HG03060 (cell line): Measurements from ENCODE around the gene CAB39L.

ENCODE experiments used
- ATAC-seq: cut with Tn5 transposase; IDR thresholded peaks from one replicate; pipeline ENCODE4 v1.9.1; 2021; ENCODE audit warnings: low read depth, moderate number of reproducible peaks; ENCODE audit not compliant: unreplicated experiment

Gene CAB39L

DNA sequence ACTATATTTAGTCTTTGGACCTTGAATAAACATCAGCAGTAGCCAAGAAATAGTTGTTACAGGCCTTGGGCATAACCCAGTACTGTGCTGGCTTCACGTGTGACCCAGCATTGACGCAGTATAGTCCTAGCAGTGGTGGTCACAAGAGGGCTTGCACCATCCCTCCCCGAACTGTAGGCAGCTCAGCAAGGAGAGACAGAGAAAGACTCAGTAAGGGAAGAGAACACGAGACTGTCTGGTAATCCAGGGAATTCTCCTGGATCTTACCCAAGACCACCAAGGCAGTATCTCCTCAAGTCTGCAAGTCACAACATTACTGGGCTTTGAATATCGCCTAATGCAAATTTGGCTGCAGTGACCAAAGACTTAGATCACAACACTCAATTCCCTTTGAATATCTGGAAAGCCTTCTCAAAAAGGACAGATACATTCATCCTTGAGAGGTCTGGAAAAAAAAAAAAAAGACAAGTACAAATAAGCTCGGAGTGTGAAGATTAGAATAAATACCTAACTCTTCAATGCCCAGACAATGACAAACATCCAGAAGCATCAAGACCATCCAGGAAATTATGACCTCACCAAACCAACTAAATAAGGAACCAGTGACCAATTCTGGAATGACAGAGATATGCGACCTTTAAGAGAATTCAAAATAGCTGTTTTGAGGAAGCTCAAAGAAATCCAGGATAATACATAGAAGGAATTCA lies 39.7 kb downstream of the CAB39L start:
- ATAC-seq = no peak

DNA sequence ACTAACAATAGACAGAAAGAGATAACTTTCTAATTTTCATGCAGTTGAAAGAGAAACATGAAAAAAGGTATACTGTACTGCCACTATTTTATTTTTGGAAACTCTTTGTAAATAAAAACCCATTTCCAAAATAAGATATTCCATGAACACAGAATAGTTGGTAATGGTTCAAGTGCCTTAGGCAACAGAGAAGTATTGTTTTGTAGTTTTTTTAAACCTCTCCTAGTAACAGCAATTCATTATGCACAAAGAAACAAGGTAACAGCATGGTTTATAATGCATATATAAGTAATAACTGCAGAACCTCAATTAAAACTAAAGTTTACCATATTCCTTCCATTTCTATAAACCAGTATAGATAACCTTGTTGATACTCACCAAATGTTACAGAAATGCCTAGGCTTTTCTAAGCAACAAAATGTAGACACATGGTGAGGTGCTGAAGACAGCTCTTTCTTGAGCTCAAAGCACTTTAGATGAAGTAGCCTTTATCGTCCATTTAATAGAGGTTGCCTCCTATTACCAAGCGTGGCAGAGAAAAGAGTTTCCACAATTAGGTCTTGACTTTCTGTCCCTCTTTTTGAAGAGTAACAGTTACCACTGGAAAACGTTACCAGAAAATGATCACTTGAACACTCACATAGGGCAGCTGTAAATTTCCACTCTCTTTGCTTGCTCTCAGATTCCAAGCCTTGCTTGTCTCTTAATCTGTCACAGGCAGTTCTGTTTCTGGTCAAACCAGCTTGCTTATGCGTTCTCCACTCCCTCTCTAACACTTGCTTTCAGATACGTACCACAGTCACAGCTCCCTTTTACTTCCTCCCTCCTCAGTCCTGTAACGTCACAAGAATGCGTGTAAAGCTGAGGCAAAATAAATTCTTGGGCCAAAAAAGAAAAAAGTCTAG lies 42.9 kb downstream of the CAB39L start:
- ATAC-seq = no peak

DNA sequence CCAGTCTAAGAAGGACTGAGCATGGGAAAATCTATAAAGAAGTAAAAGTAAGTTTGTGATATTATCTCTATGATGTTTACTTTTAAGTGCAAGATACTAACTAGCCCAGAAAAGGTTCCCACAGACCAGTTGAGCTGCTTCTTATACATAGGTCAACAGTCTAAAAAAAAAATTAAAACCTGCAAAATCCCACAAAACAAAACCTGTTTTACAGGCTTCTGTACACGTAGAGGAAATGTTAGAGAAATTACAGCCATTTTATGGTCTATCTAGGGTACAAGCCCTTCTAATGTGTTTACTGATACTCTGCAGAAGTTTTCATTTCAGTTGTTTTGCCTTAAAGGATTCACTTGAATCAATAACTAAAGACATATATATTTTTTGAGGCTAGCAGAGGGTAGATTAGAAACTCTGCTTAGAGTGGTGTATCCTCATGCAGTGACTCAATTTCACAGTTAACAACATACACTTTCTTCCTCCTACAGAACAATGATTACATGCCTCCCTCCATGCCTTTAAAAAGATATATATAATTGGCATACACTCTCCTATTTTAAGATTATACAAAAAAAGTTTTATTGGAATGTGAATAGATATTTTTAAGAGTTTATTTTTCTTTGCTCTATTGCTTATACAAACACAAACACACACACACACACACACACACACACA lies 43.9 kb downstream of the CAB39L start:
- no peak for ATAC-seq

DNA sequence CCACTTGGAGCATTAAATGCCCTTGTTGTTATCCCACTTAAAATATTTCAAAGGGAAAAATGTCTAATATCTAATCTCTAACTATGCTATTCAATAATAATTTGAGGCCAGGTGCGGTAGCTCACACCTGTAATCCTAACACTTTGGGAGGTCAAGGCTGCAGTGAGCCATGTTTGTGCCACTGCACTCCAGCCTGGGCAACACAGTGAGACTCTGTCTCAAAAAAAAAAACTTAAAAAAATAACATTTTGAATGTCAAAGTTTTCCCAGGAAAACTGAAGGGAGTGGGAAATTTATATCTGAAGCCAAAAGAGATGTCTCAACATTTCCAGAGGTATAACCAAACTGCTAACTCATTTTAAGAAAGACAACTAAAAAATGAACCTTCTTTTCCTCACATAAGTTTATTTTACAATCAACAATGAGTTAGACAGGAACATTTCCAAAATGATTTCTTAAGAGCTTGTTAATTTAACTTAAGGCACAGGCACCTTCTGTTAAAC lies 47.9 kb downstream of the CAB39L start:
- no peak for ATAC-seq

DNA sequence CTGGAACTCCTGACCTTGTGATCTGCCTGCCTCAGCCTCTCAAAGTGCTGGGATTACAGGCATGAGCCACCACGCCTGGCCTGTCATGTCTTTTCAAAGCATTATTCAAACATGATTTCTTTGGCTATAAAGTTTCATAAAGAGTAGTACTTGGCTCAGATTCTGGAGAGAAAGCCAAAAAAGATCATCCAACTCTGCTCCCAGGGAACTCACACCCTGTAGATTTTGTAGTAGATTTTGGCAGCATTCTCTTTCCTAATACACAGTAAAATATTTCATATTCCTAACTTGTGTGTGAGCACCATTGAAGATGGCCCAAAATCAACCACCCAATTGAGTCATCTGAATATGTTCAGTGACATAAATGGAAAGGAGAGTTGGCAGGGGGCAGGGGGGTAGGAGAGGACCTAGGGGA lies 48.4 kb downstream of the CAB39L start:
- no peak for ATAC-seq

DNA sequence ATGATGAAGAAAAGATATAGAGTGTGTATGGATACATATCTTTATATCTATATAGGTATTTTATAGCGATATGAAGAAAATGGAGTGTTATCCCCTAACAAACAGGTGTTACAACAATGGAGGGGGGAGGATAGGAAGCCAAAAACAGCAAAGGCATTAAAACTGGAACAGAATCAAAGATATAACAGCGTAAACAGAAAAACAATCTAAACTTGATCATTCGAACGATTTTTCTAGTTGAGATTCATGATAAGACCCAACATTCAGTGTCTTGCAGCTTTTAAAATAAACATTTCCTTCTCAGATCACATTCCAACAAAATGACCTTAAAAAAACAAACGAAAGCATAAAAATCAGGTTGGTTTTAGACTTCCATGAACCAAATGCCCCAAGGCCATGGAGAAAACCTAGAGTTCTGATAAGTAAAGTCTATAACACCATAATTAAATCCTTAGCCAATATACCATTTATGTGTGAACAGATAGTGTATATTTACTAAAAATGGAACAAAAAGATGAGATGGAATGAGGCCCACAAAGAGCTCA lies 55.7 kb downstream of the CAB39L start:
- ATAC-seq = no peak

DNA sequence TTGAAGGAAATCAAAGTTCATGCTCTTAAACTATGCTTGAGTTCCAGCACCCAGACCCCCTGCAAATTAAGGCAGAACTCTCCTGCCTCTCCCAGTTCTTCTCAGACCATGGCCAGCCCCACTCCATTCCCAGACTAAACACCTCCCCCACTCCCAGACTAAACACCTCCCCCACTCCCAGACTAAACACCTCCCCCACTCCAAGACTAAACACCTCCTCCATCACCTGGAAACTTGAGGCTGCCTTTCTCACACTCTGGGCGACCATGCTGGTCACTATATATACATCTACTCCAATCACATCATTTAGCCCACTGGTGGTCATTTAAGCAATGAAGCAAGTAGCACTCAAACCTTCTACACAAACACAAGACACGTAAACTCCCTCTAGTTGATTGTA lies 57.2 kb downstream of the CAB39L start:
- ATAC-seq = no peak

DNA sequence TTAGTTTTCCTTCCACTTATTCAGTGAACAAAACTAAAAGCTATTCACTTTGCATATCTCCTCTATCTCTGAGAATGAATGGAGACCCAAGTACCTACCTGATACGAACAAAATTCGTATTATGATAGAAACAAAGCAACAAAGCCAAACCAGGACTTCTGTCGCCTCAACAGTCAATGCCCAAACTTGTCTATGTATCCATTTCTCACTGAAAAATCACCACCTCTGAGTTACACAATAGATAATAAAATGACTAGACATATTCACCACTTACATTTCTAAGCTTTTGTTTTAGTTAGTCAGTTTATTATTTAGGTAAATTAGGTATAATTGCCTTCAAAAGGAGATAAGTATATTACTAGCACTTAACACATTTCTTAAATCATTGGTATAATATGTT lies 67.7 kb downstream of the CAB39L start:
- ATAC-seq = no peak

DNA sequence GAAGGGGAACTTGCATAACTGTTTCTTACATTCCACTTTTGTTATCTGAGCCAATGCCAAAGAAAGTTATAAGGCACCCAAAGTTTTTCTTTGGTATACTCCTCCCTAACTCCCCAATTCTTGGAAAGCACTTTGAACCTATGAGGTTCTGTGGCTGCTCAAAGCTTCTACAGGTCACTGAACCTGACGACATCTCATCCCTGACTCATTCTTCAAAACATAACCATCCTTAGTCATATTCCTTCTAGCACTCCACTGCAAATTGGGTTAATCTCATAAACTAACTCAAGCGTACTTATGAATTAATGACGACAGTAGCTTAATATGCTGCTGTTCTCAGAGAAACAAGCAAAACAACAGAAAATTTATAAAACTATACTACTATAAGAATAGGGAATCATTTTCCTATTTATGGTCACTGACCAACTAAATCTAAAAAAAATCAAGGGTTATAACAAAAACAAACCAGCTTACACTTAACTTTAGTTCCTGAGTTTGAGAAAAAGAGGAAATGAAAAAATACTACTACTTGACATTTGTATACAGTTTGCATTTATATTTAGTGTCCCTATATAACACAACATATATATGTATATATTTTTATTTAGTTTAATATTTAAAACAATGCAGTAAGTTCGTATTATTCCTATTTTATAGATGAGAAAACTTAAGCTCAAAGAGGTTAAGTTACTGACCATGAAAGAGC lies 69.1 kb downstream of the CAB39L start:
- no peak for ATAC-seq

DNA sequence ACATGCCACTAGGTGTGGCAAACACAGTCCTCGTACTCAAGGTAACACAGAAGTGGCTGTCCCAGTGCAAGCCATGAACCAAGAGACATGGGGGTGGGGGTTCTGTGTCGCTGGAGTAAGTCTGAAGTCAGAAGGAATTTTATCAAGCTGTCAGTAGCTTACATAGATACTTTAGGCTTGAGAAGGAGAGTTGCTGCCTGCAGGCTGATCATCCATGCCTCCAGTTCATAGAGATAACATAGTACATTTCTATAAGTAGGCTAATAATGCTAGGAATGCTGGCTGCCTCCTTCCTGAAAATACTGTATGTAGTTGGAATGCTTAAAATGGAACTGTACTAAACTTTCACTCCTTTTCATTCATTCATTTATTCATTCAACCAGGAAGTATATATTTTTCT lies 70.1 kb downstream of the CAB39L start:
- no peak for ATAC-seq

DNA sequence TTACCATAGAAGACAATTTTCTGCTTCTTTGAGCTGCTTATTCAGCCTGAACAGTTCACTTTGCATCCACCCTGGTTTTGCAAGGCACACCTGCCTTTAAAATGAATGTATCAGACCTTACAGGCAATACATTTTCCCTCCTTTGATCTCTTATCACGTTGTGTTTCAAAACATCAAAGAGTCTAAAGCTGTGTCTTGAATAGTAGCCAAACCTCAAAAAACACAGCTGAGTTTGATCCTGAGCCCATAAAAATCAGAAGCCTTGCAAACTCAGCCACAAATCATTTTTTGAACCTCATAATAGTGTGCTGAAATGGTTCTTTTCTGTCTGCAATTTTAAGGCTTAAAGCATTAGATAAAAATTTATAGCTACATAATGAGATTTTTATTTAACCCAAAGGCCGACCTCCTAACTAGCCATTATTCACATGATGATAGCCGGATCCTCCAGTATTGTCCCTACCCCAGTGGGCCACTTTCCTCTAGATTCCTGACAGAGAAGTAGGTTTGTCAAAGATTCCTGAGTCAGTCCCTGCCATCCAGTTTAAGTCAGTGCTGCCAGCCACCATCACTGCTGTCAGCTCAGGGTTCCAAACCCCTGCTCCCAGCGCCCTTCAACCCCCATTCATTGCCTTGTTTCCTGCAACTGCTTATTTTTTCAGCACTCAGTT lies 71.8 kb downstream of the CAB39L start:
- ATAC-seq = no peak

DNA sequence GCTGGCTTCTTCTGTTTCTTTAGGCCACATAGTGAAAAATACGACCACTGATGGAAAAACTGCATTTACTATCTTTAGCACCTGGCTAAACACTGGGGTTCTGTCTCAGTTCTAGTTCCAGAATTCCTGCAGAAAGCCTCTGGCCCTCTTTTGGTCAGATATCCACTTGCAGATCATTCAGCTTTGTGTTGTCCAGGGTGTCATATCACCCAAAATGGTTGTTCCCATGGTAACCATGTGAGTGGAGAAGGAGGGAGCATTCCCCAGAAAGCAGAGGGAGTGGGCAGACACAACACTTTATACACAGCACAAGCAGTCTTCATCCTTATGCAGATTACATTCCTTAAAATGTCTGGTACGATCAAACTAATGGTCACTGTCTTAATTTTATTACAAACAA lies 73.5 kb downstream of the CAB39L start:
- ATAC-seq = no peak

DNA sequence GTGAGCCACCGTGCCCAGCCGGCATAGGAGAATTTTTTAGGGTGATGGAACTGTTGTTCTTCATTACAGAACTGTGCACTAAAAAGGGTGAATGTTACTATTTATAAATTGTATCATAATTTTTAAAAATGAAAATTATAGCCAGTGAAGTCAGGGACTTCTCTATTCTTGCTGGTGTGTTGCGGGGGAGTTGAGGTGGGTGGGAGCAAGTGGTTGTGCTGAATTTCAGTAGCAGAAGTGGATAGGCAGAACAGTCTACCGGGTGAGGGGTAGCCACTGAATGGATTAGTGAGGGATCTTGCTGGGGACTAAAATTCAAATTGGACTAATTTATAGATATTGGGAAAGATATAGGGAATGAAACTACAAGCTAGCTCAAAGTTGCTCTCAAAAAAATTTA lies 74.0 kb downstream of the CAB39L start:
- no peak for ATAC-seq

DNA sequence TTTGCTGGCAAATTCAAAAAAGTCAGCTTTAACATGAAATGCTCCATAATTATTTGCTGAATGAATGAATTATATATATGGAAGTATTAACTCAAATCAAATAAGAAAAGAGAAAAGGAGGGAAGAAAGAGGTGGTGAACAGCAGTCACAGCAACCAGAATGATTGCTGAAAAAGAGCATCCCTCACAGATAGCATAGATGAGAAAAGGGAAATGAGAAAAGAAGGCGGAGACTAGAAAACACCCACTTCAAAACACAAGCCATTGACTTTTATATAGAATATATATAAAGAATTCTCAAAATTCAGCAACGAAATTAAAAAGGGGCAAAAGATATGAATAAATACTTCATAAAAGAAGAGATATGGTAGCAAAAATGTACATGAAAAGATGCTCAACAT lies 75.2 kb downstream of the CAB39L start:
- no peak for ATAC-seq

DNA sequence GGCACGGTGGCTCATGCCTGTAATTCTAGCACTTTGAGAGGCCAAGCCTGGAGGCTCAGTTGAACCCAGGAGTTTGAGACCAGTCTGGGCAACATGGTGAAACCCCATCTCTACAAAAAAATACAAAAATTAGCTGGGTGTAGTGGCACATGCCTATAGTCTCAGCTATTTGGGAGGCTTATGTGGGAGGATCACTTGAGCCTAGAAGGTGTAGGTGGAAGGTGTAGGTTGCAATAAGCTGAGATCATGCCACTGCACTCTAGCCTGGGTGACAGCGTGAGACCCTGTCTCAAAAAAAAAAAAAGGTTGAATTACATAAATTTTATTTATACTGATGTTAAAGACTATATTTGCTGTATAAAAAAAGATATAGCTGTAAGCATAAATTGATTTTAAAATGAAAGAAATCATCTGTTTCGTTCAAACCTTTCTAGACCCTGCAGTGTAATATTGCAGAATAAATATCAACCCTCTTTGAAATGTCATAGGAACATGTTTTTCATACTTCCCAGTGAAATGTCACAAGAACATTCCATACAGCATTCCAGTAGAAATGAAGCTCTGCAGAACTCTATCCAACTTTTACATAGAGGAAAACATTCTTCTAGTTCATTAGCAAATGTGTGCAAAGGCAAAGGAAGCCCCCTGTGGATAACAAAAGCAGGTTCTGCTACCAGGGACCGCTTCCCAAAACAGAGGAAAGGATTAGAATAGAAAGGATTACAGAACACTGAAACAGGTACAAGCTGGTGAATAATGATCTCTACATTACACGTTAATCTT lies 76.0 kb downstream of the CAB39L start:
- no peak for ATAC-seq

DNA sequence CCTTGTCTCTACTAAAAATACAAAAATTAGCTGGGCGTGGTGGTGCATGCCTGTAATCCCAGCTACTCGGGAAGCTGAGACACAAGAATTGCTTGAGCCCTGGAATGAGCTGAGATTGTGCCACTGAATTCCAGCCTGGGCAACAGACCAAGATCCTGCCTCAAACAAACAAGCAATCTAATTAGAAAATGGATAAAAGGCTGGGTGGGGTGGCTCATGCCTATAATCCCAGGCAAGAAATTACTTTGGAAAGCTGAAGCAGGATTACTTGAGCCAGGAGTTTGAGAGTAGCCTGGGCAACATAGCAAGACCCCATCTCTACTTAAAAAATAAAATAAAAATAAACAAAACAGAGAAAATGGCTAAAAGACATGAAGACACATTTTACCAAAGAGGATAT lies 77.0 kb downstream of the CAB39L start:
- no peak for ATAC-seq

DNA sequence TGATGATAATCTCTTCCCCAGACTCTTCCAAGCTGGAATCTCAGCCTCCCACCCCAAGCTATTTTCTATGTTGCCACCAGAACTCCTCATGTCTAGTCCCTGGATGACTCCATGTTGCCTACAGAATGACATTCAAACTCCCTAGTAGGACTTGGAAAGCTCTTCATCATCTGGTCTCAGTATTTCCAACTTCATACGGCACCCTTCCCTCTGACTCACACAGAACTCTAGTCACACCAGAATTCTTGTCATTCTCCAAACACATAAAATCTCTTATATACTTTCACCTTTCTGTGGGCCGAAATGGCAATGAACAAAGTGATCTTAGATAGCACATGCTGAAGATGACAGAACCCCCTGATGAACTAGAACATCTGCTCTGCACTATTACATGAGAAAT lies 86.2 kb downstream of the CAB39L start:
- no peak for ATAC-seq

DNA sequence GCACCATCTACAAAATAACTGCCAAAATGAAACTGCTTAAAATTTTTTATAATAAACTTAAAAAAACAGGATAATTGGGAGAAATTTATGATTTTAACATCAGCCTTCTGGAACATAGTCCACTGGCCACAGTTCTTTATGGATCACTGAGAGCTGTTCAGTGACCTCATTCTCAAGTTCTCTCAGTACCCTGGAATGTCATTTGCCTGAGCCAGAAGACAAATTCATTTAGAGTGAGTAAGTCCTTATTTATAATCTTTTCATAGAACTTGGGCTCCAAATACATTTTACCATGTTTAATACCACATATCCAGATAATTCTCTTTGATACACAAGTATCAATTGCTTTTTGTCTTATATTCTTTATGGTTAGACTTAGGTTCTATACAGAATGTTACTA lies 87.6 kb downstream of the CAB39L start:
- no peak for ATAC-seq

DNA sequence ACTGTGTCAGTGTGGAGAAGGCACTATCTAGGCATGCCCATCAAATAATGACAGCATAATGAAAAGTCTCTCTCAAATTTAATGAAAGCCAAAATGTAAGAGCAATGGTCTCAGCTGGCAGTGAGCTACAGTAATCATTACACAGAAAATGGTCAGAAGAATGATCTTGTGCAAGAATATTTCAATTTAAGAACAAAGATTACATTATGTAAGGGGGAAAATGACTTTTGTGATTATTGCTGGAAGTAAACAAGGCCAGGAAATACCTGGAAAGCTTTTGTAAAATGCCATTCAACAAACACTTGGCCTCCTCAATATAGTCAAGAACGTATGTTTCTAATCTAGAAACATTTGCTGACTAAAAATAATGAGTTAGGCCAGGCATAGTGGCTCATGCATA lies 89.1 kb downstream of the CAB39L start:
- no peak for ATAC-seq
